Activated CD8-positive, alpha-beta memory T cell treated with anti-CD3 and anti-CD28 coated beads for 36 hours (primary cell): ENCODE measurements around the gene TXNDC2. TPM values are rescaled to one million over a fixed set of nuclear protein-coding genes. Genes with fewer than 3 reads are reported as not detected.

Source experiments
- CTCF ChIA-PET: fragments of 350-600 bp; sonication (Branson Sonifier 250); formaldehyde crosslinking; loops from one replicate; lab custom pipeline; 2021; ENCODE audit warnings: antibody characterized with exemption; lab: Charles Lee
- POLR2A ChIA-PET: fragments of 350-600 bp; sonication (Branson Sonifier 250); formaldehyde crosslinking; loops from one replicate; lab custom pipeline; 2021; ENCODE audit warnings: antibody characterized with exemption; lab: Charles Lee
- total RNA-seq, 2 experiments: library from RNA; stranded (reverse); gene quantifications; one replicate each; pipeline ENCODE4 v1.2.3, GENCODE V29; 2021

Gene TXNDC2
- total RNA-seq, 2 experiments from 2014 or later: not detected

DNA sequence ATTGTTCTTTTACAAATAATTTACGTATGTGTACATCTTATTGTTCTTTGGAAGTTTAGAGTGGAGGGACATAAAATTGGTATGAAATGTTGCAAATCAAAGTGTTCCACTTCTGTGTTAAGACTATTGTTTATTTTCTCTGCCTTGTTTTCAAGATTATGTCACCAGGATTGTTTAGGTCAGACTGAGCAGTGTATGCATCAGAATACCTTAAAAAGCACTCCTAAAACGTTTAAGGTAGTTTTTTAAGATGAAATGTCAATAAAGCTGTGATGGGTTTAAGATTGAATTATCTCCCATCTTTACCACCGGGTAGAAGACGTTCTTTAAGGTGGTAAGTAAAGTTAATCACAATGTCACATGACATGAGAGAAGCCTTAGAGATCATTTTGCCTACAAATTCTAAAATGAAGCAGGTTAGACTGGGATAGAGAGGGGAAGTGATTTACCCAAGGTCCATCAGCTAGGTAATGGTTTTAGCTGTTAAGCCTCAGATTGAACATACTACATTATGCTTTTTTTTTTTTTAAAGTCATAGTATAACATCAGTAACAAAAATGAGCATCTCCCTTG, 38.7 kb downstream of the TXNDC2 start:
- POLR2A ChIA-PET: no interaction called here
- CTCF ChIA-PET: no interaction called here

DNA sequence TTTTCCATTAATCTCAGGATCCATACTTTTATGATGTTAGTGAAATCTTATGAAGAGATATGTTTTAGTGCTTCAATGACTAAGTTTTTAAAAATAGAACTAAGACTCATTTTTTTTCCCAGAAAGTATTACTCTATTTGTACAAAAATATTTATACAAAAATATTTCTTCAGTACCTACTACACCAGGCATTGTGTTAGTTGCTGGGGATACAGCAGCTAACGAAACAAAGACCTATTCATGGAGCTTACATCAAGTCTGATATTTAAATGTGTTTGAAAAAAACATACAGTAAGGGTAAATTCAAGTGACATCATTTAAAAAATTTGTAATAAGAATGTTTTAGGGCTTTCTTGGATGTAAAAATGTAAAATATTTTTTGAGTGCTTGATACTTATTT, 39.6 kb downstream of the TXNDC2 start:
- POLR2A ChIA-PET: no interaction called here

DNA sequence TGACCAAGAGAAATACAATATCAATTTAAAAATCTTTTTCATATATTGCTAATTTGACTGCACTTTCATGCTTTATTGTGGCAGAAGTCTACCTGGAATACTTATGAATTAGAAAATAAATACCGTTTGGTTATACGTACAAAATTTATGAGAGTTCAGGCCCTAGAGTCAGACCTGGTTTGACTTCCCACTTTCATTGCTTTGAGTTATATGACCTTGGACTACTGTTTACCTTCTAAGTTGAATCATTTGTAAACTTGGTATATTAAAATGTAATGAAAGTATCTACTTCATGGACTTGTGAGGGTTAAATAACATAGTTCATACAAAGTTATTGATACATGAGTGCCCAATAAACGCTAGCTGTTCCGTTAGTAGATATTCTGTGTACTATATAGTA, 40.0 kb downstream of the TXNDC2 start:
- CTCF ChIA-PET: interaction anchor here (0.6 to 0.7 kb wide), 2 partner anchors 17 to 46 kb away, joined by 3 read pairs; no protein-coding TSS in a partner anchor
- POLR2A ChIA-PET: no interaction called here

More for the DNA sequence above, 39.6 kb downstream of the TXNDC2 start:
- CTCF ChIA-PET: interaction anchor here (0.7 kb wide), 1 partner anchor 47 kb away, joined by 3 read pairs; no protein-coding TSS in a partner anchor

DNA sequence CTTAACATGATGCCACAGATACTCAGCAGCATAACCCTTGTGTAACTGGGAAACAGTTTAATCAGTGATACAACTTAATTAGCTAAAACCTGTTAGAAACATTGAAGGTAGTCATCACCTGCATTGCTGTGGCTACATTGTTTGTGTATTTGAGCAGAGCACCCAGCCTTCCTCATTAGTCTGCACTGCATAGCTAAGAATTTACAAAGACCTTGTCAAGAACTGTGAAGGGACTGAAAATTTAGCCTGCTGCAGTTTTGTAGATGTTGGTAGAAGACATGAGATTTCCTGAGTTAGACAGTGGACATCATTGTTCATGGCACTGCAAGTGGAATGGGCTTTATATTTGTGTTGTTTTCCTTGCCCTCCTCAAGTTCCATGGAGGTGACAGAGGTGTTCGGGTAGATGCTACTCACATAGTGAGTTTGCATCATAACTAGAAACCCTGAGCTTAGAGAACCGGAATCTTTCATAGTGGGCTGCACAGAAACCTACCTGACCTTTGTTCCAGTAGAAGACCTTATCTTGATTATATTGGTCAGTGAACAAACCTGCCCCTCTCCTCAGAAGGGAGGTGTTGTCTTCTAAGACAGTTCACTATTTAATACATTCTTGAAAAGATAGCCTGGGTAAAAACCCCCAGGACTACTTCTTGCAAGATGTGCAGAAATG, 40.6 kb downstream of the TXNDC2 start:
- ChIA-PET CTCF (interaction anchor here (0.6 to 0.7 kb wide), 2 partner anchors 17 to 46 kb away, joined by 3 read pairs; no protein-coding TSS in a partner anchor), POLR2A (interaction anchor here (1.2 kb wide), 1 partner anchor 13 kb away, joined by 3 read pairs; the partner anchor contains the start of gene VAPA)

DNA sequence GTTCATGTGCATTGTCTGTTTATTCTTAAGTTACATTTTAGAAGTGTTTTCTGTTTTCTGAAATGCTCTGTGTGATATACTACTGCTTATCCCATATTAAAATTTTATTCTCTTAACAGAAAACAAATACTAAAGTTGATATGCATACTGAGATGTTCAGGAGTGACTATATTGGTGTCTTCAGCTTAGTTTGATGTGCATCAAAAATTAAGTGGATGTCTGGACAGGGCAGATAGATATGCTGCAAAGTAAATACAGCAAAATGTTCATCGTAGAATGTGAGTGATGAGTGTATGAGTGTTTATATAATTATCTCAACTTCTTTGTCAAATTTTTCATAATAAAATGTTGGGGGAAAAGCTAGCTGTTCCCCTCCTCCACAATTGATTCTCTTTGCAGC, 41.2 kb downstream of the TXNDC2 start:
- POLR2A ChIA-PET: interaction anchor here (1.2 kb wide), 1 partner anchor 13 kb away, joined by 3 read pairs; the partner anchor contains the start of gene VAPA
- CTCF ChIA-PET: no interaction called here

DNA sequence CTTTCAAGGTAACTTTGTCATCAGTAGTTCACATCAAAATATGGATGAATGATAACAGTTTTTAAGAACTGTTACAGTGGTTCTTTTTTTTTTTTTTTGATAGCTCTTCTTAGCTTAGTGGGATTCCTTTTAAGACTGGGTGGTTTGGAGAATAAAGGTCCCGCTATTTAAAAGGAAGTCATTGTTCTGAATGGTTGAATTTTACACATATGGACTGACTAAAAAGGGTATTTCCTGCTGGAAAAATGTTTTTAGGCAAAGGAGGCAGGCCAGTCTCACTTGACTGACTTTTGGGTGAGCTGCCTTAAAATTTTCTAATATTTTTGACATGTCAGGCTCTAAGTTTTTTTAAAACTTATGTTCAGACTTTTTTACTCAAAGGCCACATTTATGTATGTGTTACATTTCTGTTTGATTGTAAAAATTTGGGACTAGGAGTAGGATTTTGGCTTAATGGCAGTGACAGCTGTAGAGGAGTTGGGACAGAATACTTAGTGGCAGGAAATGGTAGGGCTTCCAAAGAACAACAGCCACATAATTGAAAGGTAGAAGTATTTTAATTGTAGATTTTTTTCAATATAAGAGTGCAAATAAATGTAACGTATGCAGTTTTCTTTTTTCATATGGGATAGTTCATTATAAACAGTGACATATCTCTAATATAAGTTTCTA, 41.8 kb downstream of the TXNDC2 start:
- ChIA-PET CTCF (no interaction called here), POLR2A (interaction anchor here (1.2 kb wide), 1 partner anchor 14 kb away, joined by 3 read pairs; the partner anchor contains the start of gene VAPA)

DNA sequence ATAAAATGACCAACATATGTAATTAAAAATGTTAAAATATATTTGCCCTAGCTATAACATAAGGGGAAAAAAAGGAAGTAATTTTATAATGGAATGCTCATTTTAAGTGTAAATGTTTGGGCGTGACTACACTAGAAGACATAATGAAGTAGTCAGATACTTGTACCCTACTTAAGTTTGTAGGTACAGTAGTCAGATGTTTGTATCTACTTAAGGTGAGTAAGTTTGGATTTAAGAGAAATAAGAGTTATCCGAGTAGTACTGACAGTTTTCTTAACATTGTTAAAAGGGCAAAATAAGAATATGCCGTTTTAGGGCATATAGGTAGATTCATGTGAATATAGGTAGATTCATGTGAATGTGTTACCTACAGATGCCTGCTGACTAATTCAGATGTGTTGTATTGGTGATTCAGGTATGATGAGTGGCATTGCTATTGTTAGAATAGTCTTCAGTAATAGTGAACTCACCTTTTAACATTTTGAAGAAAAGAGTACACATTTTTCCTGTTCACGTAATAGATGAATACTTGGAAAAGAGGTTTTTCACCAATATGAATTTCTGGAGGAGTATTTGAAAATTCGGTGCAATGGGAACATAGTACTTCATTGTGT, 43.0 kb downstream of the TXNDC2 start:
- ChIA-PET CTCF (no interaction called here), POLR2A (no interaction called here)

DNA sequence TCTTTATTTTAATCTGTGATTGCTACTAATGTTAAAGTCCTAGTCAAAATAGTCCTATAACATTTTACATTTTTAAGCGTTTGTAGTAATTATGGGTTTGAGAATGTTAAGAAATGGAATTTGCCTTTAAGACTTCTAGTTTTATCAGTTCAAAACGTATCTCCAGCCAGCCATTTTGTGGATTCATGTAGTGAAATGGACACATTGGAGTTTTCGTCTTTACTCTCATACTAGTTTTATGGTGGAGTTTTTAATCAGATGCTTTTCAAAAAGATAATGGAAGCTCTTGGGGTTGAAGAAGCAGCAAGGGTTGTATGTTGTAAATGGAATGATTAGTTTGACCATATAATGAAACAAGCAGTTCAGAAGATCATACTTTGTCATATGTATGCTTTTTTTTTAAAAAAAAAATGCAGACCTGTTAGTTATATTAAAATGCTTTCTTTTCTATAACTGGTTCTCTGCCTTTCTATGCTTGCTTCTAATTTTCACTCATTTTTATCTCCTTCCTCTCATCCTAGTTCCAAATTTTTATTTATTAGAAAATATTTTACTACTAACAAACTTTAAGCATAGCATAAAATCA, 44.6 kb downstream of the TXNDC2 start:
- CTCF ChIA-PET: no interaction called here
- POLR2A ChIA-PET: no interaction called here

DNA sequence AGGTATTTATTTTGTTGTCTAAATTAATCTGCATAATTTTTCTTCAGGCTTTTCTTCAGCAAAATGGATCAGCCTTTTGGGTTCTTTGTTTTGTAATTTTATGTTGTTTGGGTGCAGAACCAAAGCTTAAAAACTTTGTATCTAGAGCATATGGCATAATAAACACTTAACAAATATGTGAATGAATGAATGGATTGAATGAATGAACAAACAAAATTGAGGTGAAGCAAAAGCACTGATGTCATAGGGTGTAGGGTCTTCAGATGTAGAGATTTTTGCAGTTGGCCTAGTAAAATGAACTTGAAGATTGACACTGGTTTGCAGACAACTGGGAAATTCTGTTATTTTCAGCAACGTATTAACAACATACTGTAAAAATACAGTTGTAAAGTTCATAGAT, 45.4 kb downstream of the TXNDC2 start:
- ChIA-PET CTCF (no interaction called here), POLR2A (no interaction called here)

DNA sequence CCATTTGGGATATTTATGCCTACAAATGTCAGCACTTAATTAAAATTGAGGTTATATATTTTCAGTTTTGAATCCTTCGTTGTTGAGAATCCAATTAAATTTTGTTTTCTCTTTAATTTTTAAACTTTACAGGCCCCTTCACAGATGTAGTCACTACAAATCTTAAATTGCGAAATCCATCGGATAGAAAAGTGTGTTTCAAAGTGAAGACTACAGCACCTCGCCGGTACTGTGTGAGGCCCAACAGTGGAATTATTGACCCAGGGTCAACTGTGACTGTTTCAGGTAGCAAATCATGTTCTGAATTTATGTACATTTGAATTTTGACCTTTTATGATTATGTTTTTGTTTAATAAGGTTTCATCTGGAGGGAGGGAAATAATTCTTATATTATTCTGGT, 45.9 kb downstream of the TXNDC2 start:
- ChIA-PET CTCF (no interaction called here), POLR2A (no interaction called here)

DNA sequence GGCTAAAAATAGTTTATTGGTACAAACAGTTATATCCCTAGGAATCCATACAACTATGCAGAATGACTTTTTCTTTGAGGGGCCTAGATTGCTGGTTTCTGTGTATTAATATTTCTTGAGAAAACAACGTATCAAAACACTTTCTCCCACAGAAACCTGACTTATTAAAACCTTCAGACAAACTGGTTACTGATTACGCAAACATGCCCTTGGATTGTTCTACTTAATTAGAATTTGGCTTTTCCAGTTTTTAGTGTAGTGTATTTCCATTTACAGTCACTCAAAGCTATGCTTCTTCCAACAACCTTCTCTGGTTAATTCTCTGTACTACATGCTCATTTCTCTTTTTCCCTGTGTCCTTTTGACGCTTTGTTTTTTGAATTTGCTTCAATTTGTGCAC, 48.1 kb downstream of the TXNDC2 start:
- POLR2A ChIA-PET: no interaction called here
- CTCF ChIA-PET: interaction anchor here (0.8 kb wide), 1 partner anchor 24 kb away, joined by 3 read pairs; no protein-coding TSS in a partner anchor

DNA sequence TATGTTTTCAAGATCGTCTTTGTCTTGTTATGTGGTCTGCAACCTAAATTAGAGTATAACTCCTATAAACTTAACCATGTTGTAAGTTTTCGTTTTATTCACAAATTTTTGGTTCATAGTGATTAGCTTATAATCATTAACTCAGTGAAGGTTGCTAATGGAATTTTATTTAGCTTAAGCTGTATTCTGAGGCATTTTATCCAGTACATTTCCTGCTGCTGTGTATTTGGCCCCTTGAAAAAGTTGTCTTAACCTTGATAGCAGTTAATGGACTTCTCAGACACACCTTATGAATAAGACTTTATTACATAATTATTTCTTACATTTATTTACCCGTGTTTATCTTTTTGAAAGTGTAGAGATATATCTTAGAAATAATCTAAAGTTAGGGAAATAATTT, 48.5 kb downstream of the TXNDC2 start:
- POLR2A ChIA-PET: interaction anchor here (0.7 kb wide), 1 partner anchor 9 kb away, joined by 5 read pairs; no protein-coding TSS in a partner anchor
- CTCF ChIA-PET: interaction anchor here (0.8 kb wide), 1 partner anchor 25 kb away, joined by 3 read pairs; no protein-coding TSS in a partner anchor

Other genes starting within 250 kb of the TXNDC2 start
- gene RAB31, start 177.7 kb upstream of the TXNDC2 start, total RNA-seq: under 1 TPM; 0.21 to 0.51 TPM
- 100 to 1,000 TPM; 152 to 169 TPM for gene VAPA, start 28.0 kb downstream of the TXNDC2 start, total RNA-seq